CD14-positive monocyte (primary cell): ENCODE data around the gene ITPA. TPM values are rescaled to one million over a fixed set of nuclear protein-coding genes. Genes with fewer than 3 reads are reported as not detected.

ENCODE experiments used
- DNase-seq, 3 donors: peaks; one replicate each; pipeline ENCODE4 v3.0.0-alpha.2; 2011 to 2022
- H2AFZ ChIP-seq: 2 replicates; pipeline ENCODE4 v1.6.0; 2012; ENCODE audit warnings: mild to moderate bottlenecking, low read depth, low read length, inconsistent platforms; ENCODE audit not compliant: insufficient read depth, poor library complexity, severe bottlenecking
- H3K27ac ChIP-seq, 2 donors: 1 replicate in 1 of 2; 2 replicates in 1 of 2; pipeline ENCODE4 v1.5.1; 2012 to 2013; ENCODE audit warnings: low read length in 2 of 2, control low read depth in 1 of 2, inconsistent platforms in 1 of 2, low read depth in 1 of 2, mild to moderate bottlenecking in 1 of 2
- H3K27me3 ChIP-seq, 2 donors: one replicate each; pipeline versions ENCODE4 v1.6.0 to v1.6.1; 2011 to 2013; ENCODE audit warnings: low read length in 2 of 2; ENCODE audit not compliant: control insufficient read depth in 2 of 2, insufficient read depth in 2 of 2
- H3K36me3 ChIP-seq, 2 donors: replicated peaks in 1 of 2; 1 replicate in 1 of 2; 2 replicates in 1 of 2; pipeline versions ENCODE4 v1.5.1 to v1.6.1; 2012 to 2013; ENCODE audit warnings: low read length in 2 of 2, control low read depth in 1 of 2, inconsistent platforms in 1 of 2, mild to moderate bottlenecking in 1 of 2; ENCODE audit not compliant: insufficient read depth in 2 of 2, control insufficient read depth in 1 of 2
- H3K4me1 ChIP-seq, 2 donors: 1 replicate in 1 of 2; 2 replicates in 1 of 2; pipeline versions ENCODE4 v1.5.1 to v1.6.1; 2012 to 2013; ENCODE audit warnings: low read length in 2 of 2, control low read depth in 1 of 2, inconsistent platforms in 1 of 2, mild to moderate bottlenecking in 1 of 2, moderate library complexity in 1 of 2; ENCODE audit not compliant: insufficient read depth in 2 of 2, control insufficient read depth in 1 of 2
- H3K4me2 ChIP-seq: replicated peaks from 2 replicates; pipeline ENCODE3; 2012; ENCODE audit warnings: low read length, moderate library complexity, mild to moderate bottlenecking; ENCODE audit not compliant: poor library complexity, severe bottlenecking; ENCODE audit errors: extremely low read depth
- H3K4me3 ChIP-seq, 3 experiments: fragments of 200-600 bp in 1 of 3; sonication (generic) in 1 of 3; replicated peaks in 1 of 3; 1 replicate in 2 of 3; 2 replicates in 1 of 3; pipeline ENCODE4 v1.5.1; 2011 to 2013; ENCODE audit warnings: low read length in 3 of 3, mild to moderate bottlenecking in 3 of 3, control low read depth in 2 of 3, low read depth in 2 of 3, inconsistent platforms in 1 of 3, moderate library complexity in 1 of 3
- H3K79me2 ChIP-seq: 2 replicates; pipeline ENCODE4 v1.6.0; 2012; ENCODE audit warnings: mild to moderate bottlenecking, control low read depth, inconsistent platforms, low read length, moderate library complexity; ENCODE audit not compliant: insufficient read depth
- H3K9ac ChIP-seq: 2 replicates; pipeline ENCODE4 v1.6.0; 2017; ENCODE audit warnings: low read length, mild to moderate bottlenecking; ENCODE audit not compliant: insufficient read depth, poor library complexity, severe bottlenecking
- H3K9me3 ChIP-seq, 2 donors: replicated peaks in 1 of 2; 1 replicate in 1 of 2; 2 replicates in 1 of 2; pipeline versions ENCODE4 v1.5.1 to v1.6.1; 2012 to 2013; ENCODE audit warnings: low read length in 2 of 2, control low read depth in 1 of 2; ENCODE audit not compliant: control insufficient read depth in 1 of 2, insufficient read depth in 1 of 2
- H4K20me1 ChIP-seq: 2 replicates; pipeline ENCODE4 v1.6.0; 2012; ENCODE audit warnings: mild to moderate bottlenecking, low read length, control low read depth, moderate library complexity; ENCODE audit not compliant: insufficient read depth
- H3K27ac Mint-ChIP-seq, 7 donors: one replicate each; pipeline ENCODE4 v1.8.0; 2020; ENCODE audit warnings: mild to moderate bottlenecking in 7 of 7, mixed read lengths in 7 of 7, moderate library complexity in 6 of 7, inconsistent platforms in 2 of 7
- H3K27me3 Mint-ChIP-seq, 3 donors: one replicate each; pipeline ENCODE4 v1.8.0; 2021 to 2022; ENCODE audit warnings: low read depth in 3 of 3, mild to moderate bottlenecking in 3 of 3, mixed read lengths in 3 of 3, moderate library complexity in 3 of 3, inconsistent platforms in 1 of 3
- H3K36me3 Mint-ChIP-seq, 2 donors: one replicate each; pipeline ENCODE4 v1.8.0; 2020; ENCODE audit warnings: mixed read lengths in 2 of 2, inconsistent platforms in 1 of 2, mild to moderate bottlenecking in 1 of 2
- H3K4me1 Mint-ChIP-seq: one replicate; pipeline ENCODE4 v1.8.0; 2020; ENCODE audit warnings: mild to moderate bottlenecking, mixed read lengths
- H3K4me3 Mint-ChIP-seq, 2 donors: one replicate each; pipeline ENCODE4 v1.8.0; 2020; ENCODE audit warnings: mild to moderate bottlenecking in 2 of 2, mixed read lengths in 2 of 2, moderate library complexity in 1 of 2
- H3K9me3 Mint-ChIP-seq, 7 donors: one replicate each; pipeline ENCODE4 v1.8.0; 2020 to 2022; ENCODE audit warnings: mixed read lengths in 7 of 7, mild to moderate bottlenecking in 6 of 7, moderate library complexity in 6 of 7, inconsistent platforms in 2 of 7
- WGBS: methylation state at CpG from one replicate; pipeline ENCODE4 v1.1.5; 2013; ENCODE audit warnings: missing lambda C conversion rate; ENCODE audit not compliant: insufficient coverage; 5-methylcytosine and 5-hydroxymethylcytosine counted together
- intact Hi-C, 2 donors: fragments of 100-400 bp; cut with micrococcal nuclease; formaldehyde crosslinking; loops; one replicate each; pipeline versions ENCODE4 v1.15.0 to v1.15.1; 2023
- polyA plus RNA-seq, 3 donors: library from polyadenylated mRNA; depleted of rRNA in 1 of 3; unstranded in 2 of 3; stranded (reverse) in 1 of 3; fragments of 300-500 nt in 2 of 3; fragments of >200 nt in 1 of 3; fragmentation: Illumina TruSeq in 2 of 3; gene quantifications; 1 replicate in 2 of 3; 2 replicates in 1 of 3; pipeline ENCODE4 v1.2.3, GENCODE V29; 2012 to 2021
- TF ChIP-seq, protein P1 (sequence below): fragments of 200-600 bp; IDR thresholded peaks from one replicate; pipeline ENCODE4 v1.8.0; 2022; ENCODE audit warnings: antibody characterized with exemption, mild to moderate bottlenecking

The ITPA gene
- polyA plus RNA-seq, 3 donors: 39.5 to 62.8 (median 57.0) TPM

DNA sequence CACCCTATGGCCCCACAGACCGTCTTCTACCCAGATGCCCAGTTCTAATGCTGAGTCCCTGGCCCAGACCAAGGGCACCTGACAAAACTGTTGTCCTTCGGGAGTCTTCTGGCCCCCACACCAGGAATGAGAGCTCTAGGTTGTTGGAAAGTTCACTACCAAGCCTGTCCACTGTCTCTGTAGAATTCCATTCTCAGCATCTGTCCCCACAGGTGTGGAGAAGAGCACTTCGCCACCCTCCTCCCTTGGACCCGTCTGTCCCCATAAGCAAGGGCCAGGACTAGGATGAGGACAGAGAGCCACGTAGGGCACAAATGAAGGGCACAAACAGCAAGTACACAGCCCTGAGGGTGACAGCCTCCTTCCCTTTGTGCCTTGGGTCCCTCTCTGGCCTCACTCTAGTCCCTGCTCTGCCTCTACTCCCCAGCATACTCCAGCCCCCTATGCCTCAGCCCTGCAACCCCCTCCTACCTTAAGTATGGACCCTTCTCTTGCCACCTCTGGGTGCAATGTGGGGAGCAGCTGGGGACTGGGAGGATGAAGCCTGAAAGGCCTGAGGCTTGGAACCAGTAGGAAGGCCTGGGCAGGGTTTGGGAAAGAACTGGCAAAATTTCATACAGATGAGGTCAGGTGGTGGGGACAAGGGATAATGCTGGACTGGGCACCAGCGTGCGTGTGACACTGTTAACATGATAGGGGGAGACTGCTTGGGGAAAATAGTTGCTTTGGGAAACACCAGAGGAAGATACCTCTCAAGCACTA lies 40.3 kb upstream of the ITPA start:
- Mint-ChIP-seq H3K27me3 (peaks cover 60 to 87% (median 71%) of the 10 kb centered on the region in 3 donors), H3K4me1 (peaks cover 23% of the 10 kb centered on the region), H3K4me3 (peak overlapping the region in 1 of 2 donors; percentile 47), H3K27ac (peak overlapping the region in 1 of 7 donors; percentile 58), H3K9me3 (peaks cover 0 to 14% (median 2%) of the 10 kb centered on the region in 7 donors), H3K36me3 (peaks cover 0 to 3% of the 10 kb centered on the region in 2 donors)
- no peak overlapping the region for H3K4me3 ChIP-seq
- H3K9me3 ChIP-seq: peaks cover 0 to 16% of the 10 kb centered on the region in 2 donors
- 88% methylated on average over 5 of the region's 7 CpGs for WGBS
- no peaks in the 10 kb centered on the region for H3K79me2 ChIP-seq
- TF ChIP-seq, protein P1, sequence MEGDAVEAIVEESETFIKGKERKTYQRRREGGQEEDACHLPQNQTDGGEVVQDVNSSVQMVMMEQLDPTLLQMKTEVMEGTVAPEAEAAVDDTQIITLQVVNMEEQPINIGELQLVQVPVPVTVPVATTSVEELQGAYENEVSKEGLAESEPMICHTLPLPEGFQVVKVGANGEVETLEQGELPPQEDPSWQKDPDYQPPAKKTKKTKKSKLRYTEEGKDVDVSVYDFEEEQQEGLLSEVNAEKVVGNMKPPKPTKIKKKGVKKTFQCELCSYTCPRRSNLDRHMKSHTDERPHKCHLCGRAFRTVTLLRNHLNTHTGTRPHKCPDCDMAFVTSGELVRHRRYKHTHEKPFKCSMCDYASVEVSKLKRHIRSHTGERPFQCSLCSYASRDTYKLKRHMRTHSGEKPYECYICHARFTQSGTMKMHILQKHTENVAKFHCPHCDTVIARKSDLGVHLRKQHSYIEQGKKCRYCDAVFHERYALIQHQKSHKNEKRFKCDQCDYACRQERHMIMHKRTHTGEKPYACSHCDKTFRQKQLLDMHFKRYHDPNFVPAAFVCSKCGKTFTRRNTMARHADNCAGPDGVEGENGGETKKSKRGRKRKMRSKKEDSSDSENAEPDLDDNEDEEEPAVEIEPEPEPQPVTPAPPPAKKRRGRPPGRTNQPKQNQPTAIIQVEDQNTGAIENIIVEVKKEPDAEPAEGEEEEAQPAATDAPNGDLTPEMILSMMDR: no peak
- no peak overlapping the region for H3K9ac ChIP-seq
- intact Hi-C loops: no loop called here
- no peak overlapping the region for H3K27ac ChIP-seq
- H3K36me3 ChIP-seq: no peaks in the 10 kb centered on the region
- H3K4me2 ChIP-seq: no peak overlapping the region
- H4K20me1 ChIP-seq: no peaks in the 10 kb centered on the region
- peaks cover 24 to 65% of the 10 kb centered on the region in 2 donors for H3K27me3 ChIP-seq
- H2AFZ ChIP-seq: no peak overlapping the region
- no peak for DNase-seq
- H3K4me1 ChIP-seq: peaks cover 11 to 26% of the 10 kb centered on the region in 2 donors

GRCh38 chr20:3171391-3172125 lies 37.7 kb upstream of the ITPA start:
- H3K27me3 ChIP-seq: peaks cover 40 to 83% of the 10 kb centered on the region in 2 donors
- no peaks in the 10 kb centered on the region for H4K20me1 ChIP-seq

More at GRCh38 chr20:3171391-3172125, 37.7 kb upstream of the ITPA start:
- H3K36me3 Mint-ChIP-seq: peaks cover 0 to 7% of the 10 kb centered on the region in 2 donors
- Histone ChIP-seq H3K79me2 (no peaks in the 10 kb centered on the region), H3K9me3 (peaks cover 0 to 16% of the 10 kb centered on the region in 2 donors), H3K27ac (no peak overlapping the region), H3K4me3 (no peak overlapping the region), H3K36me3 (no peaks in the 10 kb centered on the region), H2AFZ (no peak overlapping the region), H3K4me1 (peaks cover 15 to 20% of the 10 kb centered on the region in 2 donors), H3K9ac (no peak overlapping the region), H3K4me2 (no peak overlapping the region)
- TF ChIP-seq, protein P1: no peak
- peaks cover 76 to 94% (median 81%) of the 10 kb centered on the region in 3 donors for H3K27me3 Mint-ChIP-seq
- 90% methylated on average over 11 of the region's 14 CpGs for WGBS
- H3K4me3 Mint-ChIP-seq: peak overlapping the region; percentile 41 to 43
- DNase-seq: no peak
- peaks cover 0 to 19% (median 4%) of the 10 kb centered on the region in 7 donors for H3K9me3 Mint-ChIP-seq
- H3K27ac Mint-ChIP-seq: no peak overlapping the region
- H3K4me1 Mint-ChIP-seq: peaks cover 22% of the 10 kb centered on the region
- intact Hi-C loops: no loop called here
